ENCODE results near the gene ITM2B.

The ITM2B gene

GRCh38 chr13:48266150-48266549 is 33.1 kb downstream of the ITM2B start:
- Histone ChIP-seq H3K36me3 (ENCODE audit: insufficient read depth) (no peaks in the 10 kb centered on the region), H2AFZ (ENCODE audit: low read depth) (no peak overlapping the region), H3K27me3 (ENCODE audit: insufficient read depth, low read depth) (no peaks in the 10 kb centered on the region), H3K79me2 (ENCODE audit: insufficient read depth, low read depth) (no peaks in the 10 kb centered on the region), H4K20me1 (ENCODE audit: insufficient read depth) (no peaks in the 10 kb centered on the region), H3K4me3 (IDR thresholded peaks at IDR 0.05; ENCODE audit: insufficient read depth, low read depth, low read length) (no peak overlapping the region), H3K4me1 (ENCODE audit: low read depth, poor library complexity, severe bottlenecking) (no peaks in the 10 kb centered on the region), H3K27ac (no peak overlapping the region), H3K4me2 (no peak overlapping the region), H3K9ac (no peak overlapping the region)
- TF ChIP-seq CTCF (conservative IDR thresholded peaks at IDR 0.05; ENCODE audit: low read depth, low read length), result no peak

DNA sequence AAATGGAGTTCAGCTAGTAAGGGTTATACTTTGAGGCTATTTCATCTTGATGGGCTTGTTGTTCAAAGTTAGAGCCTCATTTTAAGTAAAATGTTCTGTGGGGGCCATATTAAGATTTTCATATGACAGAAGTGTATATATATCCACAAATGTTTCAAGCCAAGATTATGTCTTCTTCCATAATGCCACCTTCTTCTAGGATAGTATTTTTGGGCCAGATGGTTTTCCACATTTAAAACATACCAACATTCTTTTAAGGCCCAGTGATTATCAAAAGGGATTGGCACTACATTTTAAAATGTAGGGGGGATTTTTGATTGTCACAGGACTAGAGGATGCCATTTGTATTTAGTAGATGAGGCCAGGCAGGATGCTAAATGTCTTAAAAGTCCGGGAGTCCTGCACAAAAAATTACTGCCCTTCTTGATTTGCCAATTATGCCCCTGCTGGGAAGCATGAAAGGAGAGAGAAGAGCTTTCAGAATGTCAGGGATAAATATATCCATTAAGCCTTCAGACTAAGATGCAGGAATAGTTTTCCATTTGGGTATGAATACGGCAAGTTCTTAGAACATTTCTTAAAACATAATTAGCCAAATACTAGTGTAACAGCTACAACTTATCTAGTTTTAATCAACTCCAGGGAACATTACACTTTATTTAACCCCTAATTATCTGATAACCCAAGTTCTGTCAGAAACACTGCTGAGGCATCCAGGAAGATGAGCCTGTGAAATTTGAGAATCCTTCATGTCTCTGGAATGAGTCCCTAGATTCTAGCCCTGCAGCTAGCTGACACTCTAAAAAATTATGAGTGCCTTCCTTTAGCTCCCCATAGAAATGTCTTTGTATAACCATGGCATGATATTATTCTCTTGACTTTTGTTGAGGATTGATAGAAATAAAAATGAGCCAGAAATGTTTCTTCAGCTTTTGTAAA is 34.0 kb downstream of the ITM2B start:
- H3K79me2 ChIP-seq (ENCODE audit: insufficient read depth, low read depth), result no peaks in the 10 kb centered on the region
- H4K20me1 ChIP-seq (ENCODE audit: insufficient read depth), result no peaks in the 10 kb centered on the region
- H3K9ac ChIP-seq, result no peak overlapping the region
- H3K27me3 ChIP-seq (ENCODE audit: insufficient read depth, low read depth), result no peaks in the 10 kb centered on the region
- H3K4me1 ChIP-seq (ENCODE audit: low read depth, poor library complexity, severe bottlenecking), result no peaks in the 10 kb centered on the region
- TF ChIP-seq CTCF (conservative IDR thresholded peaks at IDR 0.05; ENCODE audit: low read depth, low read length), result no peak
- no peak overlapping the region for H3K27ac ChIP-seq
- H3K36me3 ChIP-seq (ENCODE audit: insufficient read depth), result no peaks in the 10 kb centered on the region
- no peak overlapping the region for H2AFZ ChIP-seq (ENCODE audit: low read depth)
- no peak overlapping the region for H3K4me2 ChIP-seq
- H3K4me3 ChIP-seq (IDR thresholded peaks at IDR 0.05; ENCODE audit: insufficient read depth, low read depth, low read length), result no peak overlapping the region

GRCh38 chr13:48268019-48268418 is 35.0 kb downstream of the ITM2B start:
- Histone ChIP-seq H3K27ac (no peak overlapping the region), H2AFZ (ENCODE audit: low read depth) (no peak overlapping the region), H3K79me2 (ENCODE audit: insufficient read depth, low read depth) (no peaks in the 10 kb centered on the region)

GRCh38 chr13:48273346-48273745 is 40.3 kb downstream of the ITM2B start:
- TF ChIP-seq CTCF (conservative IDR thresholded peaks at IDR 0.05; ENCODE audit: low read depth, low read length), result no peak
- Histone ChIP-seq H2AFZ (ENCODE audit: low read depth) (no peak overlapping the region), H3K27me3 (ENCODE audit: insufficient read depth, low read depth) (no peaks in the 10 kb centered on the region), H3K36me3 (ENCODE audit: insufficient read depth) (no peaks in the 10 kb centered on the region), H4K20me1 (ENCODE audit: insufficient read depth) (no peaks in the 10 kb centered on the region), H3K4me3 (IDR thresholded peaks at IDR 0.05; ENCODE audit: insufficient read depth, low read depth, low read length) (no peak overlapping the region), H3K4me2 (no peak overlapping the region), H3K27ac (no peak overlapping the region), H3K79me2 (ENCODE audit: insufficient read depth, low read depth) (no peaks in the 10 kb centered on the region), H3K9ac (no peak overlapping the region), H3K4me1 (ENCODE audit: low read depth, poor library complexity, severe bottlenecking) (no peaks in the 10 kb centered on the region)

More at GRCh38 chr13:48268019-48268418, 35.0 kb downstream of the ITM2B start:
- Histone ChIP-seq H3K4me2 (no peak overlapping the region), H3K4me1 (ENCODE audit: low read depth, poor library complexity, severe bottlenecking) (no peaks in the 10 kb centered on the region), H3K36me3 (ENCODE audit: insufficient read depth) (no peaks in the 10 kb centered on the region), H3K9ac (no peak overlapping the region), H3K4me3 (IDR thresholded peaks at IDR 0.05; ENCODE audit: insufficient read depth, low read depth, low read length) (no peak overlapping the region), H4K20me1 (ENCODE audit: insufficient read depth) (no peaks in the 10 kb centered on the region), H3K27me3 (ENCODE audit: insufficient read depth, low read depth) (no peaks in the 10 kb centered on the region)
- TF ChIP-seq CTCF (conservative IDR thresholded peaks at IDR 0.05; ENCODE audit: low read depth, low read length), result no peak
